PC-9 (cell line): ENCODE data around the gene KRT37. TPM values are rescaled to one million over a fixed set of nuclear protein-coding genes. Genes with fewer than 3 reads are reported as not detected.
"Not testable (repeated sequence)": the region's sequence is repeated elsewhere in the genome, so short reads cannot be mapped to it uniquely, and the experiment has no call there.

Source experiments
- BruUV-seq: library from RNA; stranded (reverse); fragments of 400-500 nt; replicated peaks from 2 replicates; lab custom pipeline; 2021; lab: Mats Ljungman, UMichigan
- CTCF ChIA-PET: fragments of 300-600 bp; sonication (Branson Sonifier 250); formaldehyde crosslinking; loops from one replicate; lab custom pipeline; 2022; ENCODE audit warnings: antibody characterized with exemption; lab: Charles Lee
- POLR2A ChIA-PET: fragments of 300-600 bp; sonication (Branson Sonifier 250); formaldehyde crosslinking; loops from one replicate; lab custom pipeline; 2022; ENCODE audit warnings: antibody characterized with exemption; ENCODE audit not compliant: unreplicated experiment; lab: Charles Lee
- DNase-seq, 2 experiments: peaks; one replicate each; pipeline versions ENCODE4 v3.0.0 to v3.0.0-alpha.2; 2015 to 2022; ENCODE audit warnings: mixed read lengths in 1 of 2
- H2AFZ ChIP-seq: fragments of 200-600 bp; sonication (generic); 2 replicates; pipeline ENCODE4 v1.8.1; 2017; ENCODE audit warnings: antibody characterized with exemption
- H3F3A ChIP-seq: fragments of 200-600 bp; sonication (generic); 2 replicates; pipeline ENCODE4 v1.8.1; 2017; ENCODE audit warnings: antibody characterized with exemption, mild to moderate bottlenecking, low read depth; ENCODE audit not compliant: insufficient read depth
- H3K27ac ChIP-seq: fragments of 200-600 bp; sonication (generic); 2 replicates; pipeline ENCODE4 v1.6.1; 2016; ENCODE audit warnings: mixed run types
- H3K27me3 ChIP-seq: fragments of 200-600 bp; sonication (generic); 2 replicates; pipeline ENCODE4 v1.6.1; 2016; ENCODE audit warnings: low read depth, mixed run types; ENCODE audit not compliant: insufficient read depth
- H3K36me3 ChIP-seq: fragments of 200-600 bp; sonication (generic); 2 replicates; pipeline ENCODE4 v1.6.1; 2016; ENCODE audit warnings: low read depth, mixed run types
- H3K4me1 ChIP-seq: fragments of 200-600 bp; sonication (generic); replicated peaks from 2 replicates; pipeline ENCODE4 v1.6.1; 2016; ENCODE audit warnings: mixed run types; ENCODE audit not compliant: insufficient read depth
- H3K4me2 ChIP-seq: fragments of 200-600 bp; sonication (generic); 2 replicates; pipeline ENCODE4 v1.6.1; 2017; ENCODE audit warnings: mixed run types
- H3K4me3 ChIP-seq: fragments of 200-600 bp; sonication (generic); 2 replicates; pipeline ENCODE4 v1.6.1; 2016; ENCODE audit warnings: mixed run types
- H3K79me2 ChIP-seq: fragments of 200-600 bp; sonication (generic); 2 replicates; pipeline ENCODE4 v1.6.1; 2017; ENCODE audit warnings: low read depth, mixed run types
- H3K9me2 ChIP-seq: fragments of 200-600 bp; sonication (generic); 2 replicates; pipeline ENCODE4 v1.8.1; 2017; ENCODE audit warnings: mild to moderate bottlenecking; ENCODE audit not compliant: insufficient read depth
- H3K9me3 ChIP-seq: fragments of 200-600 bp; sonication (generic); 2 replicates; pipeline ENCODE4 v1.8.1; 2016; ENCODE audit warnings: low read depth; ENCODE audit not compliant: insufficient read depth
- H4K20me1 ChIP-seq: fragments of 200-600 bp; sonication (generic); 2 replicates; pipeline ENCODE4 v1.8.1; 2017; ENCODE audit not compliant: insufficient read depth
- EZH2 ChIP-seq: fragments of 200-600 bp; sonication (generic); IDR thresholded peaks from 2 replicates; pipeline ENCODE4 v1.8.0; 2017; ENCODE audit warnings: antibody characterized with exemption, low read depth
- intact Hi-C: fragments of 100-400 bp; cut with micrococcal nuclease; formaldehyde crosslinking; loops from one replicate; pipeline ENCODE4 v1.10.0; 2022; ENCODE audit not compliant: unreplicated experiment
- total RNA-seq: library from RNA; stranded (reverse); gene quantifications from 2 replicates; pipeline ENCODE4 v1.2.3, GENCODE V29; 2021
- TF ChIP-seq, protein P1 (sequence below): fragments of 200-600 bp; sonication (generic); conservative IDR thresholded peaks from 2 replicates; pipeline ENCODE4 v1.6.1; 2017; ENCODE audit warnings: mixed run types, antibody characterized with exemption, mild to moderate bottlenecking, moderate library complexity

Gene KRT37
- total RNA-seq, 1 experiment from 2014 or later: not detected

DNA sequence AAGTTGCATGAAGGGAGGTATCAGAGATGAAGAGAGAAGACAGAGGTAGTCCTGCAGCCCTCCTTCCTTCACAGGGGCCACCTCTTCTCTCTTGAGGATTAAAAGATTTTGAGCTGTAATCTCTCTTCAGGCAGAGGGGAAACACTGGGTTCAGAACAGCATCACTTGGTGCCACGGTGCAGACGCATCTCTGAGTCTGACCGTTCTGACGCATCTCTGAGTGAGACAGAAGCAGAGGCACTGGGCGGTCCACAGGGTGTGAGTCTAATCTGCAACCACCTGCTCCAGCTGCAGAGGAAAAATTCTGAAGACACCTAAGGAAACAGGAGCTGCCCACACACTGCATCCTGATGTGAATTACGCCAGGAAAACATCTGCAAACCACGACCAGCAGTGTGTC, 5.3 kb upstream of the KRT37 start:
- Histone ChIP-seq H3K9me3 (no peaks in the 10 kb centered on the region), H3F3A (no peaks in the 10 kb centered on the region), H3K4me3 (no peak overlapping the region), H3K27ac (no peak overlapping the region), H4K20me1 (no peaks in the 10 kb centered on the region), H3K79me2 (no peaks in the 10 kb centered on the region), H3K4me2 (no peak overlapping the region), H3K4me1 (0 out of 2 replicates have a peak, but pooled peaks cover 9% of the 10 kb centered on the region), H2AFZ (no peak overlapping the region), H3K27me3 (no peaks in the 10 kb centered on the region), H3K36me3 (no peaks in the 10 kb centered on the region), H3K9me2 (no peaks in the 10 kb centered on the region)
- ChIA-PET CTCF (no interaction called here), POLR2A (no interaction called here)
- no TSS peak for BruUV-seq
- TF ChIP-seq, protein P1, sequence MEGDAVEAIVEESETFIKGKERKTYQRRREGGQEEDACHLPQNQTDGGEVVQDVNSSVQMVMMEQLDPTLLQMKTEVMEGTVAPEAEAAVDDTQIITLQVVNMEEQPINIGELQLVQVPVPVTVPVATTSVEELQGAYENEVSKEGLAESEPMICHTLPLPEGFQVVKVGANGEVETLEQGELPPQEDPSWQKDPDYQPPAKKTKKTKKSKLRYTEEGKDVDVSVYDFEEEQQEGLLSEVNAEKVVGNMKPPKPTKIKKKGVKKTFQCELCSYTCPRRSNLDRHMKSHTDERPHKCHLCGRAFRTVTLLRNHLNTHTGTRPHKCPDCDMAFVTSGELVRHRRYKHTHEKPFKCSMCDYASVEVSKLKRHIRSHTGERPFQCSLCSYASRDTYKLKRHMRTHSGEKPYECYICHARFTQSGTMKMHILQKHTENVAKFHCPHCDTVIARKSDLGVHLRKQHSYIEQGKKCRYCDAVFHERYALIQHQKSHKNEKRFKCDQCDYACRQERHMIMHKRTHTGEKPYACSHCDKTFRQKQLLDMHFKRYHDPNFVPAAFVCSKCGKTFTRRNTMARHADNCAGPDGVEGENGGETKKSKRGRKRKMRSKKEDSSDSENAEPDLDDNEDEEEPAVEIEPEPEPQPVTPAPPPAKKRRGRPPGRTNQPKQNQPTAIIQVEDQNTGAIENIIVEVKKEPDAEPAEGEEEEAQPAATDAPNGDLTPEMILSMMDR: no peak
- TF ChIP-seq EZH2: no peak
- no peak for DNase-seq
- intact Hi-C loops: no loop called here

DNA sequence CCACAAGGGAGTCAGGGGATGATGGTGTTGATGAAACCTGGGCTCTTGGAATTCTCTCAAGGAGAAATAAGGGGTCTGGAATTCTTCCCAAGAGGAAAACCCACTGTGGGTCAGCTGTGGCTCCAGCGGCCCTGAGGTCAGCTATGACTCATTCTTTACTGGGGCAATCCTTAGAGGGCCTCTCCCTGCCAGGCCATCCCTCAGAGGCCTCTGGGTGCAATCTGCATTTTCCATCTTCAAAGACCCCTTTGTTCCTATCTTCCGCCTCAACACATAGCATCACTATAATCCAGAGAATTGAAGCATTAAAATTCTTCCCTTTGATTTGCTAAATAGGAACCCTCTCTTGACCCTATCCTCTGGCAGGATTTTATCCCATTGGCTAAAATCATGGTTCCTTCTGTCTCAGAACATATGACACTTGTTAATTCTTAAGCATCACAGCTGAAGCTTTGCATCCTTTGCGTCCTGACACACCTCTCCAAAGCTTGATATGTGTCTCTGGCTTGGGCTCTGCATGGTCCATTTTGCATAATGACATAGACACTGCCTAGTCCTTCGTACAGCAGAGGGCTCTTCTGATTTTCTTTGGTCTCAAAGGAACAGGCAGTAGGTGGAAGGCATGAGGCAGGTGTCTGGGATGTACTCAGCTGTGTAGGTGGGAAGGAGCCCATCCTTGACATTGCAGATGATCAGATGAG, 4.4 kb upstream of the KRT37 start:
- Histone ChIP-seq H3K36me3 (no peaks in the 10 kb centered on the region), H3K4me3 (no peak overlapping the region), H2AFZ (no peak overlapping the region), H3K79me2 (no peaks in the 10 kb centered on the region), H3K9me3 (no peaks in the 10 kb centered on the region), H4K20me1 (no peaks in the 10 kb centered on the region), H3K4me2 (no peak overlapping the region), H3K4me1 (0 out of 2 replicates have a peak, but pooled peaks cover 9% of the 10 kb centered on the region), H3K9me2 (no peaks in the 10 kb centered on the region), H3K27me3 (no peaks in the 10 kb centered on the region), H3K27ac (no peak overlapping the region), H3F3A (no peaks in the 10 kb centered on the region)
- no peak for DNase-seq
- intact Hi-C loops: no loop called here
- POLR2A ChIA-PET: no interaction called here
- no TSS peak for BruUV-seq
- CTCF ChIA-PET: no interaction called here
- no peak for TF ChIP-seq EZH2

DNA sequence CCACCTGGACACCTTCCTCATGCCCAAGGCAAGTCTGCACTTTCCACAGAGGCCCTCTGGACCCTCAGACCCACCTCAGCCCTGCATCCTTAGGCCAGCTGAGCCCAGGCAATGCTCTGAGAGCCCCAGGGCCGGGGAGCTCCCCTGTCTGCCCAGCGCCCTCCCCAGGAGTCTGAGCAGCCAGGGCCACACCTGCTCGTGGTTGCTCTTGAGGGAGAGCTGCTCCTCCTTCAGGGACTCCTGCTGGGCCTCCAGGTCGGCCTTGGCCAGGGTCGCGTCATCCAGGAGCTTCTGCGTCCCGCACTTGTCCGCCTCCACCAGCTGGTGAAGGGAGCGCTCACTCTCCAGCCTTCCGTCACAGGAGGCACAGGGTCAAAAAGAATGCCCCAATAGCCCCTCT, 1.8 kb downstream of the KRT37 start:
- Histone ChIP-seq H3F3A (peaks cover 21% of the 10 kb centered on the region), H3K4me1 (peaks cover 42% of the 10 kb centered on the region)
- H2AFZ ChIP-seq, DNase-seq, H4K20me1 ChIP-seq, POLR2A ChIA-PET, H3K79me2 ChIP-seq, H3K4me3 ChIP-seq, intact Hi-C loops, H3K27ac ChIP-seq, H3K9me3 ChIP-seq, H3K36me3 ChIP-seq, H3K27me3 ChIP-seq, BruUV-seq, H3K4me2 ChIP-seq, H3K9me2 ChIP-seq, CTCF ChIA-PET: not testable (repeated sequence)

DNA sequence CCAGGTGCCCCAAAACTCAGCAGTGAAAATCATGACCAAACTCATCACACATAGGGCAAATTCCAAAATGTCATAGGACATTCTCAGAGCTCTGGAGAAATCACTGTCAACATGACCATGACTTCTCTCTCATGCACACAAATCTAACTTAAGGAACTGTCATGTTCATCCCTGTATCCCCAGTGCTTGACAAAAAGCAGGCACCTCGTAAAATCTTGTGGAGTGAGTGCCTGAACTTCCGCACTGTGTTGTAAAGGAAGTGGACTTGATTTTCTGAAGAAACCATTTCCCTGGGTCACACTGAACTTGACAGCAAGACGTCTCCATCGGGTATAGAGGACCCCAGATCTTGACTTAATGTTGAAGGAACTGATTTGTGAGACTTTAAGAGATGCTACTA, 2.8 kb downstream of the KRT37 start:
- ChIA-PET POLR2A (no interaction called here), CTCF (no interaction called here)
- no peaks in the 10 kb centered on the region for H3K36me3 ChIP-seq
- DNase-seq: no peak
- H3K4me3 ChIP-seq: no peak overlapping the region
- peak overlapping the region; percentile 32 for H3K4me2 ChIP-seq
- peaks cover 52% of the 10 kb centered on the region for H3K4me1 ChIP-seq
- TF ChIP-seq EZH2: no peak
- TF ChIP-seq, protein P1: no peak
- H2AFZ ChIP-seq: no peak overlapping the region
- no peaks in the 10 kb centered on the region for H3K9me3 ChIP-seq
- H3F3A ChIP-seq: peaks cover 31% of the 10 kb centered on the region
- H4K20me1 ChIP-seq: no peaks in the 10 kb centered on the region
- no TSS peak for BruUV-seq
- intact Hi-C loops: no loop called here
- no peaks in the 10 kb centered on the region for H3K9me2 ChIP-seq
- no peaks in the 10 kb centered on the region for H3K79me2 ChIP-seq
- H3K27me3 ChIP-seq: no peaks in the 10 kb centered on the region
- H3K27ac ChIP-seq: no peak overlapping the region
